Panc1 (cell line): ENCODE measurements around the gene CTTNBP2NL. TPM values are rescaled to one million over a fixed set of nuclear protein-coding genes. Genes with fewer than 3 reads are reported as not detected.

Experiments
- ATAC-seq: fragments of 200-7000 bp; cut with Tn5 transposase; 2 replicates; pipeline ENCODE4 v1.9.1; 2020; ENCODE audit warnings: mild to moderate bottlenecking, moderate library complexity
- BruUV-seq: library from RNA; stranded (reverse); fragments of 400-500 nt; replicated peaks from 2 replicates; lab custom pipeline; 2021; lab: Mats Ljungman, UMichigan
- CTCF ChIA-PET: fragments of 300-600 bp; sonication (Branson Sonifier 250); formaldehyde crosslinking; loops from one replicate; lab custom pipeline; 2022; ENCODE audit warnings: antibody characterized with exemption; lab: Charles Lee
- POLR2A ChIA-PET: fragments of 300-600 bp; sonication (Branson Sonifier 250); formaldehyde crosslinking; loops from one replicate; lab custom pipeline; 2022; ENCODE audit warnings: antibody characterized with exemption; lab: Charles Lee
- DNase-seq: peaks from one replicate; pipeline ENCODE4 v3.0.0-alpha.2; 2010; ENCODE audit warnings: low read depth, low spot score
- H3K27ac ChIP-seq: 2 replicates; pipeline ENCODE4 v1.5.1; 2011; ENCODE audit warnings: mild to moderate bottlenecking, low read length, inconsistent platforms
- H3K27me3 ChIP-seq: fragments of 200-500 bp; sonication (Bioruptor generic); 2 replicates; pipeline ENCODE4 v1.6.0; 2014; ENCODE audit warnings: low read length, inconsistent platforms; ENCODE audit not compliant: control insufficient read depth, insufficient read depth
- H3K36me3 ChIP-seq: fragments of 200-500 bp; sonication (Bioruptor generic); 2 replicates; pipeline ENCODE4 v1.5.1; 2014; ENCODE audit warnings: inconsistent platforms, mild to moderate bottlenecking, low read length, moderate library complexity; ENCODE audit not compliant: control insufficient read depth, insufficient read depth
- H3K4me1 ChIP-seq: 2 replicates; pipeline ENCODE4 v1.5.1; 2011; ENCODE audit warnings: inconsistent platforms, mild to moderate bottlenecking, low read length, moderate library complexity; ENCODE audit not compliant: control insufficient read depth, insufficient read depth
- H3K4me3 ChIP-seq, 2 experiments: 2 replicates each; pipeline ENCODE4 v1.5.1; 2011 to 2012; ENCODE audit warnings: low read depth in 2 of 2, low read length in 2 of 2, mild to moderate bottlenecking in 2 of 2, inconsistent platforms in 1 of 2, moderate library complexity in 1 of 2
- H3K9me3 ChIP-seq: fragments of 200-500 bp; sonication (Bioruptor generic); 2 replicates; pipeline ENCODE4 v1.5.1; 2014; ENCODE audit warnings: low read depth, mild to moderate bottlenecking, inconsistent platforms, low read length, moderate library complexity; ENCODE audit not compliant: control insufficient read depth, insufficient read depth
- CTCF ChIP-seq: fragments of 450-650 bp; IDR thresholded peaks from 2 replicates; pipeline ENCODE4 v1.5.1; 2017; ENCODE audit warnings: mild to moderate bottlenecking
- POLR2AphosphoS5 ChIP-seq: IDR thresholded peaks from 2 replicates; pipeline ENCODE4 v1.6.1; 2012; ENCODE audit warnings: mild to moderate bottlenecking, low read depth, low read length, moderate library complexity
- REST ChIP-seq, 2 experiments: IDR thresholded peaks; 2 replicates each; pipeline ENCODE4 v1.6.1; 2011 to 2012; ENCODE audit warnings: low read depth in 2 of 2, control low read depth in 1 of 2, low read length in 1 of 2, mild to moderate bottlenecking in 1 of 2, moderate library complexity in 1 of 2; ENCODE audit not compliant: insufficient read depth in 1 of 2
- SIN3A ChIP-seq: IDR thresholded peaks from 2 replicates; pipeline ENCODE4 v1.6.1; 2012; ENCODE audit warnings: low read depth, mild to moderate bottlenecking, low read length, moderate library complexity, borderline replicate concordance; ENCODE audit not compliant: insufficient read depth
- TCF7L2 ChIP-seq: IDR thresholded peaks from 2 replicates; pipeline ENCODE4 v1.6.1; 2011; ENCODE audit warnings: mild to moderate bottlenecking, low read depth, low read length, inconsistent platforms
- in situ Hi-C: cut with HindIII; loops from 2 replicates; pipeline ENCODE4 v1.10.0; 2016; ENCODE audit warnings: low sequenced_read_pairs, low pct_unique_long_range_greater_than_20kb
- intact Hi-C: fragments of 100-400 bp; cut with micrococcal nuclease; formaldehyde crosslinking; loops from one replicate; pipeline ENCODE4 v1.10.0; 2022; ENCODE audit not compliant: unreplicated experiment
- total RNA-seq: library from RNA; stranded (reverse); gene quantifications from one replicate; pipeline ENCODE4 v1.2.1, GENCODE V29; 2021; ENCODE audit not compliant: unreplicated experiment

CTTNBP2NL gene
- total RNA-seq, 1 experiment from 2014 or later = 18.4 TPM

- intact Hi-C loops = no loop called here
- CTCF ChIA-PET = no interaction called here
These were observed 22.2 kb upstream of the CTTNBP2NL start for GRCh38 chr1:112373806-112374205.

GRCh38 chr1:112375701-112376100 is 20.3 kb upstream of the CTTNBP2NL start:
- POLR2A ChIA-PET = no interaction called here
- TF ChIP-seq POLR2AphosphoS5 = no peak
- TF ChIP-seq TCF7L2 = no peak
- no peak for TF ChIP-seq CTCF
- TF ChIP-seq SIN3A = no peak
- TF ChIP-seq REST (IDR thresholded peaks at IDR 0.05; ENCODE audit: insufficient read depth in 1 of 2, low read depth in 2 of 2, low read length in 1 of 2) = no peak
- no peak for DNase-seq
- Histone ChIP-seq H3K27me3 (no peaks in the 10 kb centered on the region; the same call in 1 of the 2 replicates), H3K4me3 (no peak overlapping the region), H3K36me3 (no peaks in the 10 kb centered on the region), H3K27ac (no peak overlapping the region), H3K9me3 (no peaks in the 10 kb centered on the region), H3K4me1 (no peaks in the 10 kb centered on the region)
- no peak for ATAC-seq
- BruUV-seq = no TSS peak
- intact Hi-C loops (no loop called here), in situ Hi-C loops (no loop called here)
- CTCF ChIA-PET = no interaction called here

More at GRCh38 chr1:112373806-112374205, 22.2 kb upstream of the CTTNBP2NL start:
- in situ Hi-C loops = no loop called here
- H3K9me3 ChIP-seq = no peaks in the 10 kb centered on the region
- H3K27ac ChIP-seq = no peak overlapping the region
- no peaks in the 10 kb centered on the region for H3K4me1 ChIP-seq
- TF ChIP-seq SIN3A = no peak
- no peak for TF ChIP-seq REST (IDR thresholded peaks at IDR 0.05; ENCODE audit: insufficient read depth in 1 of 2, low read depth in 2 of 2, low read length in 1 of 2)
- TF ChIP-seq POLR2AphosphoS5 = no peak
- TF ChIP-seq CTCF = no peak
- no peak for TF ChIP-seq TCF7L2
- H3K27me3 ChIP-seq = no peaks in the 10 kb centered on the region; the same call in 1 of the 2 replicates
- H3K36me3 ChIP-seq = no peaks in the 10 kb centered on the region
- BruUV-seq = no TSS peak
- ATAC-seq = no peak
- no peak for DNase-seq
- H3K4me3 ChIP-seq = no peak overlapping the region
- POLR2A ChIA-PET = no interaction called here
